Naive B cell (primary cell): ENCODE results near the gene NFAT5. TPM values are rescaled to one million over a fixed set of nuclear protein-coding genes. Genes with fewer than 3 reads are reported as not detected.

ENCODE experiments used
- ATAC-seq, 2 donors: fragments of 150-1000 bp; cut with Tn5 transposase; 2 replicates each; pipeline ENCODE4 v1.10.0; 2021; ENCODE audit warnings: low read depth in 2 of 2, mild to moderate bottlenecking in 2 of 2, moderate library complexity in 2 of 2
- DNase-seq: peaks from one replicate; pipeline ENCODE4 v3.0.0; 2022
- H3K27ac Mint-ChIP-seq, 6 donors: one replicate each; pipeline ENCODE4 v1.8.0; 2020 to 2022; ENCODE audit warnings: mild to moderate bottlenecking in 6 of 6, mixed read lengths in 6 of 6, moderate library complexity in 5 of 6, inconsistent platforms in 2 of 6
- H3K27me3 Mint-ChIP-seq, 3 donors: one replicate each; pipeline ENCODE4 v1.8.0; 2021 to 2022; ENCODE audit warnings: mixed read lengths in 3 of 3, mild to moderate bottlenecking in 1 of 3
- H3K36me3 Mint-ChIP-seq, 2 donors: one replicate each; pipeline ENCODE4 v1.8.0; 2020 to 2022; ENCODE audit warnings: mixed read lengths in 2 of 2, inconsistent platforms in 1 of 2, mild to moderate bottlenecking in 1 of 2
- H3K4me1 Mint-ChIP-seq, 3 donors: one replicate each; pipeline ENCODE4 v1.8.0; 2020 to 2022; ENCODE audit warnings: mixed read lengths in 3 of 3, inconsistent platforms in 1 of 3, mild to moderate bottlenecking in 1 of 3, moderate library complexity in 1 of 3
- H3K4me3 Mint-ChIP-seq, 8 donors: one replicate each; pipeline ENCODE4 v1.8.0; 2020 to 2022; ENCODE audit warnings: mild to moderate bottlenecking in 8 of 8, mixed read lengths in 8 of 8, moderate library complexity in 8 of 8, inconsistent platforms in 2 of 8
- H3K9me3 Mint-ChIP-seq, 7 donors: one replicate each; pipeline ENCODE4 v1.8.0; 2020 to 2022; ENCODE audit warnings: mixed read lengths in 7 of 7, mild to moderate bottlenecking in 5 of 7, inconsistent platforms in 2 of 7, moderate library complexity in 1 of 7
- polyA plus RNA-seq, 6 donors: library from polyadenylated mRNA; unstranded; fragments of 300-500 nt; fragmentation: Illumina TruSeq; gene quantifications; one replicate each; pipeline ENCODE4 v1.2.3, GENCODE V29; 2021; ENCODE audit warnings: low read depth in 6 of 6

Gene NFAT5
- polyA plus RNA-seq, 6 donors from 2014 or later: 0.54 to 12.4 (median 9.0) TPM

GRCh38 chr16:69590590-69590989 lies 24.8 kb downstream of the NFAT5 start:
- no peak overlapping the region for H3K4me3 Mint-ChIP-seq
- no peaks in the 10 kb centered on the region for H3K36me3 Mint-ChIP-seq
- H3K27ac Mint-ChIP-seq: peak overlapping the region in 1 of 6 donors; percentile 37
- H3K4me1 Mint-ChIP-seq: peaks cover 9 to 24% (median 13%) of the 10 kb centered on the region in 3 donors
- no peaks in the 10 kb centered on the region for H3K27me3 Mint-ChIP-seq
- ATAC-seq (no peak), DNase-seq (no peak)
- no peaks in the 10 kb centered on the region for H3K9me3 Mint-ChIP-seq

DNA sequence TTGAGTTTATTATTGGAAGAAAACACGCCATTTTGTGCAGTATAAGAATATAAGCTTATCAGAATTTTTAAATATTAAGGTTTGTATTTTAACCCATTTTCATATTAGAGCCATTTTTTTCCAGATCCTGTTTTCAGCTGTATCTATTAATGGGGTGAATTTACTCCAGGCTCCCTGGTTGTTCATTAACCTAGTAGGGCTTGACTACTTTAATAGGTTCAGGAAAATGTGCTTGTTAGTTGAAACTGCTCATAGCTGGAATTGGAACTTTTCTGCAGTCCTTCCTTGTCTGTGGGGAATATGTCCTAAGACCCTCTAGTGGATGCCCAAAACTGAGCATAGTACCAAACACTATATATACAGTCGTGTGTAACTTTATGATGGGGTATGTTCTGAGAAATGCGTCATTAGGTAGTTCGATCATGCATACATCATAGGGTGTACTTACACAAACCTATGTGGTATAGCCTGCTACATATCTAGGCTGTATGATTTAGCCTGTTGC lies 28.0 kb downstream of the NFAT5 start:
- Mint-ChIP-seq H3K27ac (no peak overlapping the region), H3K4me3 (no peak overlapping the region), H3K36me3 (no peaks in the 10 kb centered on the region), H3K27me3 (no peaks in the 10 kb centered on the region), H3K9me3 (no peaks in the 10 kb centered on the region), H3K4me1 (peaks cover 7 to 24% (median 14%) of the 10 kb centered on the region in 3 donors)
- ATAC-seq (no peak), DNase-seq (no peak)

GRCh38 chr16:69595127-69596036 lies 29.6 kb downstream of the NFAT5 start:
- Mint-ChIP-seq H3K4me3 (no peak overlapping the region), H3K27ac (no peak overlapping the region), H3K27me3 (no peaks in the 10 kb centered on the region), H3K36me3 (no peaks in the 10 kb centered on the region), H3K9me3 (no peaks in the 10 kb centered on the region), H3K4me1 (peaks cover 20 to 32% (median 25%) of the 10 kb centered on the region in 3 donors)
- ATAC-seq: no peak
- no peak for DNase-seq

GRCh38 chr16:69596801-69597200 lies 31.0 kb downstream of the NFAT5 start:
- H3K36me3 Mint-ChIP-seq: no peaks in the 10 kb centered on the region
- DNase-seq: no peak
- peak overlapping the region in 4 of 6 donors; percentile 14 to 43 (median 24) for H3K27ac Mint-ChIP-seq
- H3K27me3 Mint-ChIP-seq: no peaks in the 10 kb centered on the region
- peaks cover 15 to 27% (median 26%) of the 10 kb centered on the region in 3 donors for H3K4me1 Mint-ChIP-seq
- no peak overlapping the region for H3K4me3 Mint-ChIP-seq
- no peak for ATAC-seq
- H3K9me3 Mint-ChIP-seq: no peaks in the 10 kb centered on the region

GRCh38 chr16:69598045-69598444 lies 32.3 kb downstream of the NFAT5 start:
- ATAC-seq: no peak
- Mint-ChIP-seq H3K9me3 (no peaks in the 10 kb centered on the region), H3K4me1 (peaks cover 15 to 27% (median 26%) of the 10 kb centered on the region in 3 donors), H3K27ac (no peak overlapping the region), H3K4me3 (no peak overlapping the region), H3K27me3 (no peaks in the 10 kb centered on the region), H3K36me3 (no peaks in the 10 kb centered on the region)
- no peak for DNase-seq

- Mint-ChIP-seq H3K27ac (peak overlapping the region in 1 of 6 donors; percentile 3), H3K36me3 (no peaks in the 10 kb centered on the region)
Observed at GRCh38 chr16:69599731-69600130, 34.0 kb downstream of the NFAT5 start.

DNA sequence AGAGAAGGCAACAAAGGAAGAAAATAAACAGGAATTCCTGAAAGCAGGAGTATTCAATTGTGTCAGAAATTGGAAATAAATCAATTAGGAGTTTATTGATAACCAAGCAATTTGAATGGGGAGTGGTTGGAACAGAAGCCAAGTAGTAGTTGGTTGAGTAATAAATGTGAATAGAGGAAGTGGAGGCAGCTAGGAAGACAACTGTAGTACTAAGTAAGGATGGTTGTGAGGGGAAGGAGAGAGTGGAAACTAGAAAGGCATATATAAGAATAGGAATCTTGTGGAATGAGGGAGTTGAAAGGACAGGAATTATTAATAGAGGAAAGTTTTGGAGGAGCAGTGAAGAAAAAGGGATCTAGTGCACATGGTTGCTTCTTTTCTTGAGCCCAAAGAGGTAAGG lies 34.4 kb downstream of the NFAT5 start:
- DNase-seq (no peak), ATAC-seq (no peak)
- H3K9me3 Mint-ChIP-seq: no peaks in the 10 kb centered on the region
- no peaks in the 10 kb centered on the region for H3K27me3 Mint-ChIP-seq
- no peak overlapping the region for H3K4me3 Mint-ChIP-seq
- peak overlapping the region in 1 of 6 donors; percentile 48 for H3K27ac Mint-ChIP-seq
- peaks cover 15 to 23% (median 20%) of the 10 kb centered on the region in 3 donors for H3K4me1 Mint-ChIP-seq
- H3K36me3 Mint-ChIP-seq: no peaks in the 10 kb centered on the region

More at GRCh38 chr16:69599731-69600130, 34.0 kb downstream of the NFAT5 start:
- no peak for ATAC-seq
- no peaks in the 10 kb centered on the region for H3K9me3 Mint-ChIP-seq
- H3K4me1 Mint-ChIP-seq: peaks cover 15 to 23% (median 22%) of the 10 kb centered on the region in 3 donors
- H3K4me3 Mint-ChIP-seq: no peak overlapping the region
- DNase-seq: no peak
- H3K27me3 Mint-ChIP-seq: no peaks in the 10 kb centered on the region

- Mint-ChIP-seq H3K9me3 (no peaks in the 10 kb centered on the region), H3K36me3 (no peaks in the 10 kb centered on the region), H3K4me3 (peak overlapping the region in 1 of 8 donors; percentile 45), H3K4me1 (peaks cover 17 to 23% (median 19%) of the 10 kb centered on the region in 3 donors), H3K27ac (no peak overlapping the region), H3K27me3 (no peaks in the 10 kb centered on the region)
- DNase-seq: no peak
- no peak for ATAC-seq
Observed at GRCh38 chr16:69601250-69601649, 35.5 kb downstream of the NFAT5 start.

DNA sequence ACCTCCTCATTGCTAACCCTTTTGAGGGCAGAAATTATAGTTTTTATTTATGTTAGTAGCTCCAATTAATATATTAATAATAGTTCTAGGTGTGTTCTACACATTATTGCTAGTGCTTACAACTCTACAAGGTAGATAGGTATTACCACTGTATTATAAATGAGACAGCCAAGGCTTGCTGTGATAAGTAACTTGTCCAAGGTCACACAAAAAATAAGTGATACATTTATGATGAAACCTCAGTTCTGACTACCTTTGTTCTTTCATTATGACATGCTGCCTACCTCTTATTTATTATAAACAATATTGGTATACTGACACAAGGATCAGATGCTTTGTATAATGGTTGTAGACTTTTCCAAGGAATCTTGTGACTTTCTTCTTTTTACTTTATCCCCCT lies 41.2 kb downstream of the NFAT5 start:
- H3K27ac Mint-ChIP-seq: peak overlapping the region in 1 of 6 donors; percentile 19
- DNase-seq: no peak
- no peaks in the 10 kb centered on the region for H3K36me3 Mint-ChIP-seq
- H3K4me1 Mint-ChIP-seq: peaks cover 8 to 14% (median 12%) of the 10 kb centered on the region in 3 donors
- no peak for ATAC-seq
- H3K27me3 Mint-ChIP-seq: no peaks in the 10 kb centered on the region
- no peak overlapping the region for H3K4me3 Mint-ChIP-seq
- no peaks in the 10 kb centered on the region for H3K9me3 Mint-ChIP-seq

- H3K27me3 Mint-ChIP-seq: no peaks in the 10 kb centered on the region
- H3K4me3 Mint-ChIP-seq: no peak overlapping the region
- peak overlapping the region in 3 of 6 donors; percentile 12 to 67 (median 19) for H3K27ac Mint-ChIP-seq
- H3K9me3 Mint-ChIP-seq: no peaks in the 10 kb centered on the region
- ATAC-seq (no peak), DNase-seq (no peak)
- peaks cover 8 to 19% (median 17%) of the 10 kb centered on the region in 3 donors for H3K4me1 Mint-ChIP-seq
- no peaks in the 10 kb centered on the region for H3K36me3 Mint-ChIP-seq
Observed at GRCh38 chr16:69607674-69608073, 41.9 kb downstream of the NFAT5 start.

GRCh38 chr16:69610356-69610755 lies 44.6 kb downstream of the NFAT5 start:
- ATAC-seq: no peak

DNA sequence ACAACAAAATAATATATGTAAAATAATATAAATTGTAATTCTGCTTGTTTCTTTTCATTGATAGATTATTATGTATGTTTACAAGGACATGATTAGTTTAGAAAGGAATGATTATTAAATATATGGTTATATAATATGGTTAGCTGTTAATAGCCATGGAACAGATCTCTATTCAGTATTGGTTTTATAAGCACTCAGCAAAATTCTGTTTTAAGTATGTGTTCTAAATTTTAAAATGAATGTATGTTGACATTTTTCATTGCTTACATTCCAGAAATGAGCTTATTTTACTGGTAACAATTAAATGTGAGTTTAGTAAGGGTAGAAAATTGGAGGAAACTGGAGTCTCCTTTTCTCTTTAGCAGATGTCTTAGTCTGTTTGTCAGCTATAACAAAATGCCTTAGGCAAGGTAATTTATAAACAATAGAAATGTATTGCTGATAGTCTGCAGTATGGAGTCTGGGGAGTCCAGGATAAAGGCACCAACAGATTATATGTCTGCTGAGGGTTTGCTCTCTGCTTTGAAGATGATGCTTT lies 45.4 kb downstream of the NFAT5 start:
- Mint-ChIP-seq H3K4me1 (peaks cover 28 to 35% (median 35%) of the 10 kb centered on the region in 3 donors), H3K9me3 (no peaks in the 10 kb centered on the region), H3K4me3 (no peak overlapping the region), H3K27me3 (no peaks in the 10 kb centered on the region), H3K27ac (no peak overlapping the region), H3K36me3 (no peaks in the 10 kb centered on the region)
- ATAC-seq: no peak
- DNase-seq: no peak

More at GRCh38 chr16:69610356-69610755, 44.6 kb downstream of the NFAT5 start:
- H3K9me3 Mint-ChIP-seq: no peaks in the 10 kb centered on the region
- H3K36me3 Mint-ChIP-seq: no peaks in the 10 kb centered on the region
- H3K4me3 Mint-ChIP-seq: no peak overlapping the region
- H3K27ac Mint-ChIP-seq: peak overlapping the region in 2 of 6 donors; percentile 13 to 29
- no peak for DNase-seq
- peaks cover 23 to 30% (median 28%) of the 10 kb centered on the region in 3 donors for H3K4me1 Mint-ChIP-seq
- no peaks in the 10 kb centered on the region for H3K27me3 Mint-ChIP-seq

- DNase-seq (no peak), ATAC-seq (no peak)
- no peak overlapping the region for H3K4me3 Mint-ChIP-seq
- peaks cover 24 to 41% (median 36%) of the 10 kb centered on the region in 3 donors for H3K4me1 Mint-ChIP-seq
- peak overlapping the region in 5 of 6 donors; percentile 19 to 72 (median 70) for H3K27ac Mint-ChIP-seq
- no peaks in the 10 kb centered on the region for H3K27me3 Mint-ChIP-seq
- H3K9me3 Mint-ChIP-seq: no peaks in the 10 kb centered on the region
- H3K36me3 Mint-ChIP-seq: no peaks in the 10 kb centered on the region
Observed at GRCh38 chr16:69613378-69614154, 47.8 kb downstream of the NFAT5 start.
